ENCODE data around the gene PCDH17. TPM values are rescaled to one million over a fixed set of nuclear protein-coding genes. Genes with fewer than 3 reads are reported as not detected.

The PCDH17 gene
- total and polyA plus RNA-seq, 9 of the 15 experiments (the other 6 are each of a cell fraction or from before 2014, with no cell fraction given) = not detected

DNA sequence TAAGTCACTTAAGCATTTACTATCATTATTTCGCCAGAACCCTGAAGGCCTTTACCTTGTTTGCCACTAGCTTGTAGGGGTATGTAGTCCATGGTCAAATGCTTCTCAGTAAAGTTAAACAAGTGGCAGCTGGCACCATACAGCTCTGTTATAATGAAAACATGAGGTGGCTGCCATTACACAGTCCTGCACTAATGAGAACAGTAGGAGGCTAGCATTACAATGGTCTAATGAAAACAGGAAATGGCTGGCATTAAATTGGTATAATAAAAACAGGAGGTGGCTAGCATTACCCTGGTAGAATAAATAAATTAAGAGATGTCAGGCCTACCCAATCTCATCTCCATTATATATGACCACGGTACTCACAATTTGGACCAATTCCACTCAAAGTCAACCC lies 107.5 kb downstream of the PCDH17 start:
- no peaks in the 10 kb centered on the region for H3K79me2 ChIP-seq (ENCODE audit: control insufficient read depth, insufficient read depth, low read length)
- ChIA-PET POLR2A (no interaction called here), CTCF (ENCODE audit: low intra/inter-chr PET ratio) (no interaction called here)
- in situ Hi-C loops (cut with MboI) = no loop called here
- H3K36me3 ChIP-seq (ENCODE audit: control insufficient read depth, insufficient read depth, low read length) = no peaks in the 10 kb centered on the region
- no peak overlapping the region for H3K4me3 ChIP-seq
- no peak overlapping the region for H3K4me2 ChIP-seq (ENCODE audit: insufficient read depth, low read length)
- H4K20me1 ChIP-seq (replicated peaks; ENCODE audit: control insufficient read depth, insufficient read depth, low read length) = no peaks in the 10 kb centered on the region
- H3K27ac ChIP-seq (ENCODE audit: extremely low read depth, low read depth, low read length) = no peak overlapping the region
- BruUV-seq (replicated peaks) = no TSS peak
- no peaks in the 10 kb centered on the region for H3K4me1 ChIP-seq (replicated peaks in 1 of 2; ENCODE audit: control insufficient read depth in 2 of 2, insufficient read depth in 2 of 2, low read length in 2 of 2)
- H3K9me1 ChIP-seq (ENCODE audit: control insufficient read depth, insufficient read depth, low read length) = no peaks in the 10 kb centered on the region
- H2AFZ ChIP-seq (ENCODE audit: low read depth, low read length) = no peak overlapping the region
- whole genome bisulfite sequencing (ENCODE audit: insufficient coverage, low coverage, missing lambda C conversion rate) = 0% methylated on average over 2 of the region's 2 CpGs
- ATAC-seq = no peak
- H3K9me3 ChIP-seq (replicated peaks; ENCODE audit: control insufficient read depth, insufficient read depth, low read depth, low read length) = no peaks in the 10 kb centered on the region
- no peak overlapping the region for H3K9ac ChIP-seq (ENCODE audit: insufficient read depth in 1 of 2, low read depth in 2 of 2, low read length in 2 of 2)
- intact Hi-C loops (cut with micrococcal nuclease) = no loop called here
- H3K27me3 ChIP-seq (ENCODE audit: control insufficient read depth in 2 of 2, insufficient read depth in 2 of 2, low read length in 2 of 2) = no peaks in the 10 kb centered on the region
- no peak for FAIRE-seq
- DNase-seq (ENCODE audit: extremely low read depth in 1 of 4, low spot score in 3 of 4) = no peak
- TF ChIP-seq MTA1 (IDR thresholded peaks at IDR 0.05; ENCODE audit: borderline replicate concordance) = no peak
- no peak for TF ChIP-seq NEUROD1 (IDR thresholded peaks at IDR 0.05; ENCODE audit: borderline replicate concordance, low read depth, low read length, partially characterized antibody)
- no peak for TF ChIP-seq TOE1 (IDR thresholded peaks at IDR 0.05; ENCODE audit: borderline replicate concordance)
- no peak for TF ChIP-seq TOE1 (CRISPR knock-in tag; IDR thresholded peaks at IDR 0.05; ENCODE audit: borderline replicate concordance, low read depth)
- TF ChIP-seq EZH2 (IDR thresholded peaks at IDR 0.05; ENCODE audit: borderline replicate concordance, low read depth, low read length) = no peak
- TF ChIP-seq ZNF3 (CRISPR knock-in tag; IDR thresholded peaks at IDR 0.05) = no peak
- no peak for TF ChIP-seq ZNF830 (CRISPR knock-in tag; IDR thresholded peaks at IDR 0.05)
- TF ChIP-seq, protein P1, sequence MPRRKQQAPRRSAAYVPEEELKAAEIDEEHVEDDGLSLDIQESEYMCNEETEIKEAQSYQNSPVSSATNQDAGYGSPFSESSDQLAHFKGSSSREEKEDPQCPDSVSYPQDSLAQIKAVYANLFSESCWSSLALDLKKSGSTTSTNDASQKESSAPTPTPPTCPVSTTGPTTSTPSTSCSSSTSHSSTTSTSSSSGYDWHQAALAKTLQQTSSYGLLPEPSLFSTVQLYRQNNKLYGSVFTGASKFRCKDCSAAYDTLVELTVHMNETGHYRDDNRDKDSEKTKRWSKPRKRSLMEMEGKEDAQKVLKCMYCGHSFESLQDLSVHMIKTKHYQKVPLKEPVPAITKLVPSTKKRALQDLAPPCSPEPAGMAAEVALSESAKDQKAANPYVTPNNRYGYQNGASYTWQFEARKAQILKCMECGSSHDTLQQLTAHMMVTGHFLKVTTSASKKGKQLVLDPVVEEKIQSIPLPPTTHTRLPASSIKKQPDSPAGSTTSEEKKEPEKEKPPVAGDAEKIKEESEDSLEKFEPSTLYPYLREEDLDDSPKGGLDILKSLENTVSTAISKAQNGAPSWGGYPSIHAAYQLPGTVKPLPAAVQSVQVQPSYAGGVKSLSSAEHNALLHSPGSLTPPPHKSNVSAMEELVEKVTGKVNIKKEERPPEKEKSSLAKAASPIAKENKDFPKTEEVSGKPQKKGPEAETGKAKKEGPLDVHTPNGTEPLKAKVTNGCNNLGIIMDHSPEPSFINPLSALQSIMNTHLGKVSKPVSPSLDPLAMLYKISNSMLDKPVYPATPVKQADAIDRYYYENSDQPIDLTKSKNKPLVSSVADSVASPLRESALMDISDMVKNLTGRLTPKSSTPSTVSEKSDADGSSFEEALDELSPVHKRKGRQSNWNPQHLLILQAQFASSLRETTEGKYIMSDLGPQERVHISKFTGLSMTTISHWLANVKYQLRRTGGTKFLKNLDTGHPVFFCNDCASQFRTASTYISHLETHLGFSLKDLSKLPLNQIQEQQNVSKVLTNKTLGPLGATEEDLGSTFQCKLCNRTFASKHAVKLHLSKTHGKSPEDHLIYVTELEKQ (CRISPR knock-in tag; IDR thresholded peaks at IDR 0.05) = no peak
- TF ChIP-seq, protein P2, sequence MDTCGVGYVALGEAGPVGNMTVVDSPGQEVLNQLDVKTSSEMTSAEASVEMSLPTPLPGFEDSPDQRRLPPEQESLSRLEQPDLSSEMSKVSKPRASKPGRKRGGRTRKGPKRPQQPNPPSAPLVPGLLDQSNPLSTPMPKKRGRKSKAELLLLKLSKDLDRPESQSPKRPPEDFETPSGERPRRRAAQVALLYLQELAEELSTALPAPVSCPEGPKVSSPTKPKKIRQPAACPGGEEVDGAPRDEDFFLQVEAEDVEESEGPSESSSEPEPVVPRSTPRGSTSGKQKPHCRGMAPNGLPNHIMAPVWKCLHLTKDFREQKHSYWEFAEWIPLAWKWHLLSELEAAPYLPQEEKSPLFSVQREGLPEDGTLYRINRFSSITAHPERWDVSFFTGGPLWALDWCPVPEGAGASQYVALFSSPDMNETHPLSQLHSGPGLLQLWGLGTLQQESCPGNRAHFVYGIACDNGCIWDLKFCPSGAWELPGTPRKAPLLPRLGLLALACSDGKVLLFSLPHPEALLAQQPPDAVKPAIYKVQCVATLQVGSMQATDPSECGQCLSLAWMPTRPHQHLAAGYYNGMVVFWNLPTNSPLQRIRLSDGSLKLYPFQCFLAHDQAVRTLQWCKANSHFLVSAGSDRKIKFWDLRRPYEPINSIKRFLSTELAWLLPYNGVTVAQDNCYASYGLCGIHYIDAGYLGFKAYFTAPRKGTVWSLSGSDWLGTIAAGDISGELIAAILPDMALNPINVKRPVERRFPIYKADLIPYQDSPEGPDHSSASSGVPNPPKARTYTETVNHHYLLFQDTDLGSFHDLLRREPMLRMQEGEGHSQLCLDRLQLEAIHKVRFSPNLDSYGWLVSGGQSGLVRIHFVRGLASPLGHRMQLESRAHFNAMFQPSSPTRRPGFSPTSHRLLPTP (IDR thresholded peaks at IDR 0.05; ENCODE audit: borderline replicate concordance, extremely low read depth, insufficient read length) = no peak
- TF ChIP-seq KLF16 (IDR thresholded peaks at IDR 0.05) = no peak
- no peak for TF ChIP-seq ARHGAP35 (IDR thresholded peaks at IDR 0.05; ENCODE audit: partially characterized antibody)
- TF ChIP-seq CHD1 (IDR thresholded peaks at IDR 0.05; ENCODE audit: low read length) = no peak
- TF ChIP-seq ZNF75A (CRISPR knock-in tag; IDR thresholded peaks at IDR 0.05) = no peak
- TF ChIP-seq, protein P3, sequence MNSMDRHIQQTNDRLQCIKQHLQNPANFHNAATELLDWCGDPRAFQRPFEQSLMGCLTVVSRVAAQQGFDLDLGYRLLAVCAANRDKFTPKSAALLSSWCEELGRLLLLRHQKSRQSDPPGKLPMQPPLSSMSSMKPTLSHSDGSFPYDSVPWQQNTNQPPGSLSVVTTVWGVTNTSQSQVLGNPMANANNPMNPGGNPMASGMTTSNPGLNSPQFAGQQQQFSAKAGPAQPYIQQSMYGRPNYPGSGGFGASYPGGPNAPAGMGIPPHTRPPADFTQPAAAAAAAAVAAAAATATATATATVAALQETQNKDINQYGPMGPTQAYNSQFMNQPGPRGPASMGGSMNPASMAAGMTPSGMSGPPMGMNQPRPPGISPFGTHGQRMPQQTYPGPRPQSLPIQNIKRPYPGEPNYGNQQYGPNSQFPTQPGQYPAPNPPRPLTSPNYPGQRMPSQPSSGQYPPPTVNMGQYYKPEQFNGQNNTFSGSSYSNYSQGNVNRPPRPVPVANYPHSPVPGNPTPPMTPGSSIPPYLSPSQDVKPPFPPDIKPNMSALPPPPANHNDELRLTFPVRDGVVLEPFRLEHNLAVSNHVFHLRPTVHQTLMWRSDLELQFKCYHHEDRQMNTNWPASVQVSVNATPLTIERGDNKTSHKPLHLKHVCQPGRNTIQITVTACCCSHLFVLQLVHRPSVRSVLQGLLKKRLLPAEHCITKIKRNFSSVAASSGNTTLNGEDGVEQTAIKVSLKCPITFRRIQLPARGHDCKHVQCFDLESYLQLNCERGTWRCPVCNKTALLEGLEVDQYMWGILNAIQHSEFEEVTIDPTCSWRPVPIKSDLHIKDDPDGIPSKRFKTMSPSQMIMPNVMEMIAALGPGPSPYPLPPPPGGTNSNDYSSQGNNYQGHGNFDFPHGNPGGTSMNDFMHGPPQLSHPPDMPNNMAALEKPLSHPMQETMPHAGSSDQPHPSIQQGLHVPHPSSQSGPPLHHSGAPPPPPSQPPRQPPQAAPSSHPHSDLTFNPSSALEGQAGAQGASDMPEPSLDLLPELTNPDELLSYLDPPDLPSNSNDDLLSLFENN (IDR thresholded peaks at IDR 0.05; ENCODE audit: low read depth in 2 of 2, low read length in 2 of 2) = no peak
